WERI-Rb-1 (cell line): ENCODE results near the gene NAALADL2.
A peak's percentile ranks its signal among the peaks of the same experiment; 100 is the strongest.
"Not testable (repeated sequence)": the region's sequence is repeated elsewhere in the genome, so short reads cannot be mapped to it uniquely, and the experiment has no call there.

ENCODE experiments used
- DNase-seq: peaks from one replicate; pipeline ENCODE4 v3.0.0-alpha.2; 2020
- H3K27ac ChIP-seq: fragments of 250-450 bp; sonication (Bioruptor Pico); 2 replicates; pipeline ENCODE4 v1.5.1; 2020; ENCODE audit warnings: mild to moderate bottlenecking, moderate library complexity
- H3K27me3 ChIP-seq: fragments of 250-450 bp; sonication (Bioruptor Pico); 2 replicates; pipeline ENCODE4 v1.5.1; 2021; ENCODE audit warnings: mild to moderate bottlenecking, low read depth, moderate library complexity; ENCODE audit not compliant: insufficient read depth, severe bottlenecking
- H3K36me3 ChIP-seq: fragments of 250-450 bp; sonication (Bioruptor Pico); 2 replicates; pipeline ENCODE4 v1.5.1; 2020; ENCODE audit warnings: mild to moderate bottlenecking, moderate library complexity
- H3K4me3 ChIP-seq: 2 replicates; pipeline ENCODE4 v1.5.1; 2011; ENCODE audit warnings: low read depth, mild to moderate bottlenecking, control low read depth, low read length
- H3K9me3 ChIP-seq: fragments of 250-450 bp; sonication (Bioruptor Pico); 2 replicates; pipeline ENCODE4 v1.5.1; 2021; ENCODE audit warnings: mild to moderate bottlenecking, moderate library complexity; ENCODE audit not compliant: severe bottlenecking
- TF ChIP-seq, protein P1 (sequence below): IDR thresholded peaks from 2 replicates; pipeline ENCODE4 v1.5.1; 2011; ENCODE audit warnings: low read depth, mild to moderate bottlenecking, control low read depth, inconsistent platforms, low read length

Gene NAALADL2

DNA sequence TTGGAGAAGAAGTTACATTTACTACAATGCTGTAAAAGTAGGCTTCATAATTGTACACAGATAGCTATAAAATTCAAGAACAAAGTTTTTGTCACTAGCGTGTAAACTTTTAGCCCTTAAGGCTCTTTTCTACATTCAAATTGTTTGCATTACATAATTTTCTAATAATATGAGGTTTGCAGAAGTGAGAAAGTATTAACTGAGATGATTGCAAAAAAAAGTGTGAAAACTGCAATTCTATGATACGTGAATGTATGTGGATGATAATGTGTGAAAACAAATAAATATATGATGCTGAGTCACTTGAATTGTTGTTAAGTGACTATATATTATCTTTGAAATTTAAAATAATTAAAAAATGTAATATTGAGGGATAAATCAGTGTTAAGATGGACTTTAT lies 557.5 kb downstream of the NAALADL2 start:
- TF ChIP-seq, protein P1, sequence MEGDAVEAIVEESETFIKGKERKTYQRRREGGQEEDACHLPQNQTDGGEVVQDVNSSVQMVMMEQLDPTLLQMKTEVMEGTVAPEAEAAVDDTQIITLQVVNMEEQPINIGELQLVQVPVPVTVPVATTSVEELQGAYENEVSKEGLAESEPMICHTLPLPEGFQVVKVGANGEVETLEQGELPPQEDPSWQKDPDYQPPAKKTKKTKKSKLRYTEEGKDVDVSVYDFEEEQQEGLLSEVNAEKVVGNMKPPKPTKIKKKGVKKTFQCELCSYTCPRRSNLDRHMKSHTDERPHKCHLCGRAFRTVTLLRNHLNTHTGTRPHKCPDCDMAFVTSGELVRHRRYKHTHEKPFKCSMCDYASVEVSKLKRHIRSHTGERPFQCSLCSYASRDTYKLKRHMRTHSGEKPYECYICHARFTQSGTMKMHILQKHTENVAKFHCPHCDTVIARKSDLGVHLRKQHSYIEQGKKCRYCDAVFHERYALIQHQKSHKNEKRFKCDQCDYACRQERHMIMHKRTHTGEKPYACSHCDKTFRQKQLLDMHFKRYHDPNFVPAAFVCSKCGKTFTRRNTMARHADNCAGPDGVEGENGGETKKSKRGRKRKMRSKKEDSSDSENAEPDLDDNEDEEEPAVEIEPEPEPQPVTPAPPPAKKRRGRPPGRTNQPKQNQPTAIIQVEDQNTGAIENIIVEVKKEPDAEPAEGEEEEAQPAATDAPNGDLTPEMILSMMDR = no peak
- Histone ChIP-seq H3K9me3 (no peaks in the 10 kb centered on the region), H3K36me3 (no peaks in the 10 kb centered on the region), H3K4me3 (no peak overlapping the region), H3K27me3 (no peaks in the 10 kb centered on the region), H3K27ac (no peak overlapping the region)
- DNase-seq = no peak

DNA sequence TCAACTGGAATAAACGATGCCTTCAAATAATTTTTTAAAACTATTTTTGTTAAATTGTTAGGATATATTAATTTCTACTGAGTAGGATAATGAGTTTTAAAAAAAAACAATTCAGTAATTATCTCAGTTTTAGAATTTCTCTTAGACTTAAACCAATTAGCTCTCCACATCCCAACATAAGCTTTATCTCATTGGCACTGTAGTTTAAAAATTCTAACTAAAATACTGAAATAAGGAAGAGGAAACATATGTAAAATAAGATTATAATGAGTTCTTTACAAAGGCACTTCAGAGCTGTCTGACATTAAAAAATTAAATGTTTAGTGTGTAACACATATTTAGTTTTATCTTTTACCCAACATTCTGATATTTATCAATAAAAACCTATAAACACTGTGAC lies 558.3 kb downstream of the NAALADL2 start:
- Histone ChIP-seq H3K27me3 (no peaks in the 10 kb centered on the region), H3K36me3 (no peaks in the 10 kb centered on the region), H3K9me3 (no peaks in the 10 kb centered on the region), H3K4me3 (no peak overlapping the region), H3K27ac (no peak overlapping the region)
- TF ChIP-seq, protein P1 = no peak
- DNase-seq = no peak

DNA sequence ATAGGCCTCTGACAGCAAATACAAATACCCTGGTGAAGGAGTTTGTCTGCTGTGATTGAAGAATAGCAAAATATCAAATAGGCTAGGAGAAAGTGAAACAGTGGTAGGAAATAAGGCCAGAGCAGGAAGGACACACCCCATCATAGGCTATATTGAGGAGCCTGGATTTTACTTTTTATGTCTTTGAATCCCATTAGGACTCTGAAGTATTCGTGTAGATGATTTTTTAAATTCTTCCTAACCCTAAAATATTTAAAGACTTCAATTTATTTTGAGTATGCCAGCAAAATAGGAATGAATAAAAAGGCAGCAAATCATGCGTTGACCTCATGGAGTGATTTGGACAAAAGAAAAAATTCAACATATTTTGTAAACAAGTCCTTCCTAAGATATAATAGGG lies 562.8 kb downstream of the NAALADL2 start:
- no peak for DNase-seq
- Histone ChIP-seq H3K9me3 (no peaks in the 10 kb centered on the region), H3K4me3 (no peak overlapping the region), H3K27me3 (no peaks in the 10 kb centered on the region), H3K27ac (no peak overlapping the region), H3K36me3 (no peaks in the 10 kb centered on the region)
- TF ChIP-seq, protein P1 = no peak

DNA sequence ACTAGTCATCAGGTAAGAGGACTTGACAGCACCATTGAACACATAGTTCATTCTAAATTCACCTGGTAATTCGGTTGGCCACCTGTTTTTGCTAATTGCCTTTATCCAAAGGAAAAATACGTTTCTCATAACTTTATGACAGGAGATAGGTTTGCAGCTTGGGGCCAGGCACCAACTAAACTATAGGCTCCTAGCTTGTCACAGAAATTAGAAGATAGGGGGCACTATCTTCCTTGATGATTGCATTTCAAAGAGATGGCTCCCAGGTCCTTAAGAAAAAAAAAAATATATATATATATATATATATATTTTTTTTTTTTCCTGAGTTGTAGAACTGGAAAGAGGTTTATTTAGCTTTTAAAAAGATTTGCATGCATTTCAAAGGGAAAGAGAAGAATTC lies 563.6 kb downstream of the NAALADL2 start:
- DNase-seq = no peak
- Histone ChIP-seq H3K27ac (no peak overlapping the region), H3K4me3 (no peak overlapping the region), H3K36me3 (no peaks in the 10 kb centered on the region), H3K9me3 (no peaks in the 10 kb centered on the region), H3K27me3 (no peaks in the 10 kb centered on the region)
- TF ChIP-seq, protein P1 = 0 out of 2 replicates have a peak, but pooled peaks have one; percentile 2

DNA sequence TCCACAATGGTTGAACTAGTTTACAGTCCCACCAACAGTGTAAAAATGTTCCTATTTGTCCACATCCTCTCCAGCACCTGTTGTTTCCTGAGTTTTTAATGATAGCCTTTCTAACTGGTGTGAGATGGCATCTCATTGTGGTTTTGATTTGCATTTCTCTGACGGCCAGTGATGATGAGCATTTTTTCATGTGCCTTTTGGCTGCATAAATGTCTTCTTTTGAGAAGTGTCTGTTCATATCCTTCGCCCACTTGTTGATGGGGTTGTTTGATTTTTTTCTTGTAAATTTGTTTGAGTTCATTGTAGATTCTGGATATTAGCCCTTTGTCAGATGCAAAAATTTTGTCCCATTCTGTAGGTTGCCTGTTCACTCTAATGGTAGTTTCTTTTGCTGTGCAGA lies 564.7 kb downstream of the NAALADL2 start:
- not testable (repeated sequence) for H3K27ac ChIP-seq, H3K36me3 ChIP-seq, H3K9me3 ChIP-seq, H3K4me3 ChIP-seq, H3K27me3 ChIP-seq, DNase-seq

DNA sequence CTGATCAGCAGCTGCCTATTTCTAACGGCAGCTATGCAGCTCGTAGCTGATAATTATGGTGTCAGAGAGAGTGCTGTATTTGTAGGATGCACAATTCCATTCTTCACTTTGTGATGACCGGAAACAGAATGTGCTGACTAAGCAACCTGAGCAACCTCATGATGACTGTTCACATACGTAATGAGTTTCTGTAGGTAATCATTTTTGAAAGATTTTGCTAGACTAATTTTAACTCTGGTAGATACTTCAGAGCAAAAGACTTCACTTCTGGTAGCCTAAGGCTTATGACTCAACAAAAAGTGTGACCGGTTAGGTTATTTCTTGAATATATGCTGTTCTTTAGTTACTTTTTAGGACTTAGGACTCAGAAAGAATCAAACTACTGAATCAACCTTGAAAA lies 567.7 kb downstream of the NAALADL2 start:
- Histone ChIP-seq H3K27me3 (no peaks in the 10 kb centered on the region), H3K9me3 (no peaks in the 10 kb centered on the region), H3K36me3 (no peaks in the 10 kb centered on the region), H3K4me3 (no peak overlapping the region), H3K27ac (no peak overlapping the region)
- TF ChIP-seq, protein P1 = no peak
- DNase-seq = no peak
